ENCODE data around the gene PCDH12.

DNA sequence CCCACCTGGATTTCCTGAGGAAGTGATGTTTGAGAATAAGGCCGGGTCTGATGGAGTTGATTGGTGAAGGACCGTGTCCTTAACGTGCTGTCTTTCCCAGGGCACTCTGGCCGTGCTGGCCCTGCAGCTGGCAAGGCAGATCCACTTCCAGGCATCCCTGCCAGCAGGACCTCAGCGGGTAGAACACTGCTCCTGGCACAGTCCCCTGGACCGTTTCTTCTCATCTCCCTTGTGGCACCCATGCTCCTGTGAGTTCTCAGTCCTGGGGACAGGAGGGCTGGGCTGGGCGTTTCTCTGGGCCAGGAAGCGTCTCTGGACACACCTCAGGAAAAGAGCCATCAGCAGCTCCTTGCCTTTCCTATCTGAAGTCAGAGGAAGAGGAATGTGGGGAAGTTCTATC lies 30.0 kb downstream of the PCDH12 start:
- TF ChIP-seq, protein P1, sequence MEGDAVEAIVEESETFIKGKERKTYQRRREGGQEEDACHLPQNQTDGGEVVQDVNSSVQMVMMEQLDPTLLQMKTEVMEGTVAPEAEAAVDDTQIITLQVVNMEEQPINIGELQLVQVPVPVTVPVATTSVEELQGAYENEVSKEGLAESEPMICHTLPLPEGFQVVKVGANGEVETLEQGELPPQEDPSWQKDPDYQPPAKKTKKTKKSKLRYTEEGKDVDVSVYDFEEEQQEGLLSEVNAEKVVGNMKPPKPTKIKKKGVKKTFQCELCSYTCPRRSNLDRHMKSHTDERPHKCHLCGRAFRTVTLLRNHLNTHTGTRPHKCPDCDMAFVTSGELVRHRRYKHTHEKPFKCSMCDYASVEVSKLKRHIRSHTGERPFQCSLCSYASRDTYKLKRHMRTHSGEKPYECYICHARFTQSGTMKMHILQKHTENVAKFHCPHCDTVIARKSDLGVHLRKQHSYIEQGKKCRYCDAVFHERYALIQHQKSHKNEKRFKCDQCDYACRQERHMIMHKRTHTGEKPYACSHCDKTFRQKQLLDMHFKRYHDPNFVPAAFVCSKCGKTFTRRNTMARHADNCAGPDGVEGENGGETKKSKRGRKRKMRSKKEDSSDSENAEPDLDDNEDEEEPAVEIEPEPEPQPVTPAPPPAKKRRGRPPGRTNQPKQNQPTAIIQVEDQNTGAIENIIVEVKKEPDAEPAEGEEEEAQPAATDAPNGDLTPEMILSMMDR (IDR thresholded peaks at IDR 0.05), result no peak
- no peak for TF ChIP-seq POLR2A (IDR thresholded peaks at IDR 0.05)
- no peak for TF ChIP-seq EP300 (IDR thresholded peaks at IDR 0.05)
